ENCODE results near the gene TMEM135. TPM values are rescaled to one million over a fixed set of nuclear protein-coding genes. Genes with fewer than 3 reads are reported as not detected.
"Not testable (repeated sequence)": the region's sequence is repeated elsewhere in the genome, so short reads cannot be mapped to it uniquely, and the experiment has no call there.

Gene TMEM135
- total RNA-seq, 2 experiments from 2014 or later = 14.1 to 15.6 TPM

GRCh38 chr11:87265979-87266378 is 228.2 kb downstream of the TMEM135 start:
- Mint-ChIP-seq H3K4me1 (ENCODE audit: low read depth) (no peaks in the 10 kb centered on the region), H3K27ac (no peak overlapping the region), H3K4me3 (no peak overlapping the region), H3K36me3 (ENCODE audit: low read depth) (no peaks in the 10 kb centered on the region), H3K27me3 (no peaks in the 10 kb centered on the region), H3K9me3 (no peaks in the 10 kb centered on the region)
- Histone ChIP-seq H3K27ac (ENCODE audit: low read depth in 1 of 2, low read length in 2 of 2) (no peak overlapping the region), H3K9me3 (ENCODE audit: control insufficient read depth in 1 of 2, insufficient read depth in 1 of 2, low read length in 2 of 2) (no peaks in the 10 kb centered on the region), H3K36me3 (ENCODE audit: insufficient read depth, low read length) (no peaks in the 10 kb centered on the region), H3K4me1 (ENCODE audit: insufficient read depth, low read length) (no peaks in the 10 kb centered on the region), H3K27me3 (ENCODE audit: control insufficient read depth in 1 of 2, insufficient read depth in 2 of 2, low read length in 2 of 2) (no peaks in the 10 kb centered on the region), H3K4me3 (ENCODE audit: low read length) (no peak overlapping the region)
- DNase-seq (no peak), ATAC-seq (ENCODE audit: poor library complexity) (no peak)
- ChIA-PET POLR2A (no interaction called here), CTCF (no interaction called here)
- no peak for TF ChIP-seq CTCF (IDR thresholded peaks at IDR 0.05)
- intact Hi-C loops (cut with DNase I, micrococcal nuclease) = no loop called here

GRCh38 chr11:87266751-87267150 is 229.0 kb downstream of the TMEM135 start:
- POLR2A ChIA-PET = no interaction called here
- ATAC-seq (ENCODE audit: poor library complexity) (no peak), DNase-seq (no peak)
- Histone ChIP-seq H3K36me3 (ENCODE audit: insufficient read depth, low read length) (no peaks in the 10 kb centered on the region), H3K4me1 (ENCODE audit: insufficient read depth, low read length) (no peaks in the 10 kb centered on the region), H3K27ac (ENCODE audit: low read depth in 1 of 2, low read length in 2 of 2) (no peak overlapping the region), H3K4me3 (ENCODE audit: low read length) (no peak overlapping the region), H3K27me3 (ENCODE audit: control insufficient read depth in 1 of 2, insufficient read depth in 2 of 2, low read length in 2 of 2) (no peaks in the 10 kb centered on the region), H3K9me3 (ENCODE audit: control insufficient read depth in 1 of 2, insufficient read depth in 1 of 2, low read length in 2 of 2) (no peaks in the 10 kb centered on the region)
- intact Hi-C loops (cut with DNase I, micrococcal nuclease) = no loop called here
- CTCF ChIA-PET = interaction anchor here (1.1 kb wide), 1 partner anchor 33 kb away, joined by 3 read pairs; no protein-coding TSS in a partner anchor
- Mint-ChIP-seq H3K27me3 (no peaks in the 10 kb centered on the region), H3K36me3 (ENCODE audit: low read depth) (no peaks in the 10 kb centered on the region), H3K27ac (no peak overlapping the region), H3K9me3 (no peaks in the 10 kb centered on the region), H3K4me1 (ENCODE audit: low read depth) (no peaks in the 10 kb centered on the region), H3K4me3 (no peak overlapping the region)
- no peak for TF ChIP-seq CTCF (IDR thresholded peaks at IDR 0.05)

GRCh38 chr11:87271951-87272350 is 234.2 kb downstream of the TMEM135 start:
- H3K4me1 ChIP-seq (ENCODE audit: insufficient read depth, low read length); H3K4me3 ChIP-seq (ENCODE audit: low read length); intact Hi-C loops (cut with DNase I, micrococcal nuclease); H3K4me1 Mint-ChIP-seq (ENCODE audit: low read depth); H3K36me3 Mint-ChIP-seq (ENCODE audit: low read depth); H3K27ac ChIP-seq (ENCODE audit: low read depth in 1 of 2, low read length in 2 of 2); H3K9me3 Mint-ChIP-seq; H3K27ac Mint-ChIP-seq; H3K27me3 Mint-ChIP-seq; H3K27me3 ChIP-seq (ENCODE audit: control insufficient read depth in 1 of 2, insufficient read depth in 2 of 2, low read length in 2 of 2); H3K4me3 Mint-ChIP-seq; H3K36me3 ChIP-seq (ENCODE audit: insufficient read depth, low read length); ATAC-seq (ENCODE audit: poor library complexity); H3K9me3 ChIP-seq (ENCODE audit: control insufficient read depth in 1 of 2, insufficient read depth in 1 of 2, low read length in 2 of 2); POLR2A ChIA-PET; DNase-seq: not testable (repeated sequence)
- CTCF ChIA-PET = interaction anchor here (0.7 kb wide), 1 partner anchor 9 kb away, joined by 3 read pairs; no protein-coding TSS in a partner anchor

GRCh38 chr11:87275176-87275575 is 237.4 kb downstream of the TMEM135 start:
- Histone ChIP-seq H3K36me3 (ENCODE audit: insufficient read depth, low read length) (no peaks in the 10 kb centered on the region), H3K27ac (ENCODE audit: low read depth in 1 of 2, low read length in 2 of 2) (no peak overlapping the region), H3K4me1 (ENCODE audit: insufficient read depth, low read length) (no peaks in the 10 kb centered on the region), H3K4me3 (ENCODE audit: low read length) (no peak overlapping the region), H3K27me3 (ENCODE audit: control insufficient read depth in 1 of 2, insufficient read depth in 2 of 2, low read length in 2 of 2) (no peaks in the 10 kb centered on the region), H3K9me3 (ENCODE audit: control insufficient read depth in 1 of 2, insufficient read depth in 1 of 2, low read length in 2 of 2) (no peaks in the 10 kb centered on the region)
- Mint-ChIP-seq H3K27ac (no peak overlapping the region), H3K4me1 (ENCODE audit: low read depth) (no peaks in the 10 kb centered on the region), H3K36me3 (ENCODE audit: low read depth) (no peaks in the 10 kb centered on the region), H3K9me3 (no peaks in the 10 kb centered on the region), H3K4me3 (no peak overlapping the region), H3K27me3 (no peaks in the 10 kb centered on the region)
- no peak for DNase-seq
- intact Hi-C loops (cut with DNase I, micrococcal nuclease) = no loop called here
- TF ChIP-seq CTCF (IDR thresholded peaks at IDR 0.05) = no peak
- no peak for ATAC-seq (ENCODE audit: poor library complexity)
- ChIA-PET CTCF (no interaction called here), POLR2A (no interaction called here)
